Naive thymus-derived CD4-positive, alpha-beta T cell (primary cell): ENCODE results near the gene BCOR. TPM values are rescaled to one million over a fixed set of nuclear protein-coding genes. Genes with fewer than 3 reads are reported as not detected.

Source experiments
- ATAC-seq: fragments of 150-1000 bp; cut with Tn5 transposase; 2 replicates; pipeline ENCODE4 v1.10.0; 2021; ENCODE audit warnings: mild to moderate bottlenecking, moderate library complexity
- CTCF ChIA-PET: fragments of 350-600 bp; sonication (Branson Sonifier 250); formaldehyde crosslinking; loops from one replicate; lab custom pipeline; 2021; ENCODE audit warnings: antibody characterized with exemption; lab: Charles Lee
- POLR2A ChIA-PET: fragments of 350-600 bp; sonication (Branson Sonifier 250); formaldehyde crosslinking; loops from one replicate; lab custom pipeline; 2021; ENCODE audit warnings: antibody characterized with exemption, inconsistent platforms; lab: Charles Lee
- DNase-seq, 9 donors: peaks; one replicate each; pipeline versions ENCODE4 v3.0.0 to v3.0.0-alpha.2; 2020 to 2022; ENCODE audit warnings: mixed read lengths in 1 of 9
- H3K27ac ChIP-seq: one replicate; pipeline ENCODE4 v1.7.0; 2013; ENCODE audit warnings: mild to moderate bottlenecking, low read depth, low read length, moderate library complexity
- H3K27me3 ChIP-seq, 2 donors: one replicate each; pipeline ENCODE4 v1.7.0; 2013; ENCODE audit warnings: low read length in 2 of 2, mild to moderate bottlenecking in 2 of 2, moderate library complexity in 2 of 2; ENCODE audit not compliant: control insufficient read depth in 2 of 2, insufficient read depth in 2 of 2
- H3K36me3 ChIP-seq, 3 experiments: 1 replicate in 2 of 3; 2 replicates in 1 of 3; pipeline ENCODE4 v1.7.0; 2013; ENCODE audit warnings: low read length in 3 of 3, mild to moderate bottlenecking in 3 of 3, moderate library complexity in 1 of 3; ENCODE audit not compliant: insufficient read depth in 3 of 3, control insufficient read depth in 2 of 3
- H3K4me1 ChIP-seq, 2 donors: one replicate each; pipeline ENCODE4 v1.7.0; 2013; ENCODE audit warnings: low read length in 2 of 2, mild to moderate bottlenecking in 2 of 2, moderate library complexity in 1 of 2; ENCODE audit not compliant: control insufficient read depth in 2 of 2, insufficient read depth in 2 of 2
- H3K4me3 ChIP-seq: 2 replicates; pipeline ENCODE4 v1.7.0; 2013; ENCODE audit warnings: mild to moderate bottlenecking, low read length
- H3K9me3 ChIP-seq, 3 experiments: 1 replicate in 2 of 3; 2 replicates in 1 of 3; pipeline ENCODE4 v1.7.0; 2013; ENCODE audit warnings: low read length in 3 of 3; ENCODE audit not compliant: control insufficient read depth in 2 of 3
- H3K27ac Mint-ChIP-seq, 9 donors: one replicate each; pipeline ENCODE4 v1.8.0; 2020 to 2022; ENCODE audit warnings: mixed read lengths in 9 of 9, mild to moderate bottlenecking in 8 of 9, moderate library complexity in 5 of 9, inconsistent platforms in 2 of 9
- H3K27me3 Mint-ChIP-seq, 5 donors: one replicate each; pipeline ENCODE4 v1.8.0; 2021 to 2022; ENCODE audit warnings: mixed read lengths in 5 of 5, mild to moderate bottlenecking in 1 of 5
- H3K36me3 Mint-ChIP-seq, 5 donors: one replicate each; pipeline ENCODE4 v1.8.0; 2020 to 2022; ENCODE audit warnings: mixed read lengths in 5 of 5, mild to moderate bottlenecking in 3 of 5, inconsistent platforms in 1 of 5
- H3K4me1 Mint-ChIP-seq, 7 donors: one replicate each; pipeline ENCODE4 v1.8.0; 2020 to 2022; ENCODE audit warnings: mixed read lengths in 7 of 7, mild to moderate bottlenecking in 3 of 7, inconsistent platforms in 1 of 7
- H3K4me3 Mint-ChIP-seq, 10 donors: one replicate each; pipeline ENCODE4 v1.8.0; 2020 to 2022; ENCODE audit warnings: mild to moderate bottlenecking in 10 of 10, mixed read lengths in 10 of 10, moderate library complexity in 6 of 10, inconsistent platforms in 2 of 10
- H3K9me3 Mint-ChIP-seq, 11 donors: one replicate each; pipeline ENCODE4 v1.8.0; 2020 to 2022; ENCODE audit warnings: mixed read lengths in 11 of 11, mild to moderate bottlenecking in 4 of 11, inconsistent platforms in 1 of 11, moderate library complexity in 1 of 11
- intact Hi-C, 2 donors: fragments of 100-400 bp; cut with micrococcal nuclease; formaldehyde crosslinking; loops; one replicate each; pipeline ENCODE4 v1.15.1; 2023
- polyA plus RNA-seq, 2 donors: library from polyadenylated mRNA; unstranded; fragments of 300-500 nt; fragmentation: Illumina TruSeq; gene quantifications; one replicate each; pipeline ENCODE4 v1.2.3, GENCODE V29; 2021
- total RNA-seq, 6 experiments: library from RNA in 5 of 6; stranded (reverse) in 5 of 6; gene quantifications; 1 replicate in 5 of 6; 2 replicates in 1 of 6; pipeline ENCODE4 v1.2.3 and lab custom pipeline; 2021 to 2026

The BCOR gene
- total and polyA plus RNA-seq, 7 experiments from 2014 or later, result 3.8 to 55.2 (median 24.3) TPM

DNA sequence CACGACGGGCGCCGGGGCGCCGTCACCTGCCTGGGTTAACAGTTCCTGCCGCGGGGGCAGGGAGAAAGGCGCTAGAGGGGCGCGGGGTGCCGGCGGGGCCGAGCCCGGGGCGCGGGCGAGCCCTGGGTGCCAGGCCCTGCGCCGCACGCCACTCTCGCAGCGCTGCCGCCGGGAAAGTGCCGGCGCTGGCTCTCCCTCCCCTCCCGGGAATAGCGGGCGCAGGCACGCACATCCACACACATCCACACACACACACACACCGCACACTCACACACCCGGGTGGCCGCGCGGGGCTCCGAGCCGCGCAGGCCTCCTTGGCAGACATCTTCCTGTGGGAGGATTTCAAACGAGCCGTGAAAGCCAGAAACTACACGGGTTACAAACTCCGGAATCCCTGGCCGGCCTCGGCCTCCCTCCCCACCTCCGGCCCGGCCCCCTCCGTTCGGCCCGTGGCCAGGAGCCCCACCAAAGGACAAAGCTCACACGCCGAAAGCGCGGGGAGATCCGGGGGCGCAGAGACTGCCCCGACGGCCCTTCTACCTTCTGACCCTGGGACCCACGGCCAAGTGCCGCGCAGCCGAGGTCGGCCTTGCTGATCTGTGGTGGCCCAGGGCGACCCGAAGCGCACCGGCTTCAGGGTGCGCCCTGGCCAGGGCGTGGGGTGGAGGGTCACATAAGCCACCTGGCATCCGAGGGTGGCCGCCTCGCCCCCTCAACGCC, 92.3 kb downstream of the BCOR start:
- no peak overlapping the region for H3K27ac ChIP-seq
- H3K4me1 ChIP-seq, result peaks cover 0 to 6% of the 10 kb centered on the region in 2 donors
- Mint-ChIP-seq H3K9me3 (peaks cover 0 to 2% (median 0%) of the 10 kb centered on the region in 11 donors), H3K4me3 (peak overlapping the region; percentile 72 to 90 (median 83)), H3K4me1 (peaks cover 0 to 25% (median 18%) of the 10 kb centered on the region in 7 donors), H3K27ac (peak overlapping the region in 3 of 9 donors; percentile 53 to 74 (median 66)), H3K27me3 (peaks cover 15 to 46% (median 20%) of the 10 kb centered on the region in 5 donors), H3K36me3 (no peaks in the 10 kb centered on the region)
- CTCF ChIA-PET, result no interaction called here
- no peaks in the 10 kb centered on the region for H3K9me3 ChIP-seq
- H3K36me3 ChIP-seq, result no peaks in the 10 kb centered on the region
- peak overlapping the region; percentile 24 for H3K4me3 ChIP-seq
- ATAC-seq (peak; percentile 36), DNase-seq (peak in 1 of 9 donors; percentile 23)
- intact Hi-C loops, result loop anchor here in 1 of 2 donors (1.0 kb wide), 2 partner anchors 9 to 463 kb away; no protein-coding TSS in a partner anchor
- POLR2A ChIA-PET, result interaction anchor here (0.9 to 1.7 kb wide), 4 partner anchors 11 to 231 kb away, joined by 3 to 5 read pairs (median 4); no protein-coding TSS in a partner anchor
- H3K27me3 ChIP-seq, result no peaks in the 10 kb centered on the region

DNA sequence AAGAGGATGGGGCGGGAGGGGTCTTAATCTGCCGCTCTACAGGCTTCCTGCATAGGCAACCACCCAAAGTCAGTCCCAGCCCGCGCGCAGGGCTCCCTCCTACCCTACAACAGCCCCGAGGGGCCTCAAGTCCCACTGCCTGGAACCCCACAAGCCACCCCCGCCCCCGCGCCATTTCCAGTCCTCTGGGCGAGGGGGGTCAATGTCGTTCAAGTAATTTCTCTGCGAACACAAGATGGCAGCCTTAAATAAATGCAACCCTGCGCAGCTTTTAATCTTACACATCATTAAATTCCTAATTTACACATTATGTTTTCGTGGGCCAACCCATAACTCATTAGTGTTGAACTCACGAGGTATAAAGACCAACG, 92.9 kb downstream of the BCOR start:
- Mint-ChIP-seq H3K27ac (no peak overlapping the region), H3K9me3 (no peaks in the 10 kb centered on the region), H3K4me1 (peaks cover 0 to 20% (median 13%) of the 10 kb centered on the region in 7 donors), H3K36me3 (no peaks in the 10 kb centered on the region), H3K4me3 (peak overlapping the region in 9 of 10 donors; percentile 16 to 90 (median 76)), H3K27me3 (peaks cover 15 to 41% (median 20%) of the 10 kb centered on the region in 5 donors)
- Histone ChIP-seq H3K4me1 (peaks cover 0 to under 1% of the 10 kb centered on the region in 2 donors), H3K36me3 (no peaks in the 10 kb centered on the region), H3K27me3 (no peaks in the 10 kb centered on the region), H3K4me3 (no peak overlapping the region), H3K9me3 (no peaks in the 10 kb centered on the region), H3K27ac (no peak overlapping the region)
- ATAC-seq (peak; percentile 6), DNase-seq (no peak)
- intact Hi-C loops, result loop anchor here in 1 of 2 donors (1.0 kb wide), 1 partner anchor 463 kb away; no protein-coding TSS in a partner anchor
- ChIA-PET POLR2A (interaction anchor here (0.6 to 1.1 kb wide), 4 partner anchors 111 to 230 kb away, joined by 3 to 5 read pairs (median 4); no protein-coding TSS in a partner anchor), CTCF (no interaction called here)

DNA sequence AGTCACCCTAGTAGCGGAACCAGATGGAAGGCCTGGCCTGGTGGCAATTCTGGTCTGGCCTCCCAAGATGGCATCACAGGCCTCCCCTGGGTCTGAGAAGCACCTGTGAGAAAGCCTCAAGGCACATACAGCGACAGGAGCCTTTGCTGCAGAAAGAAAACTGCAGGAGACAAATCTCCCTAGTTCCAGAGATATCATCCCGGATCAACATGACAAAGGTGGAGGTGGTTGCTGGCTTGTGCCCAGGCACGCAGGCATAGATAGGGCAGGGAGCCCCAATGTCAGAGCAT, 93.6 kb downstream of the BCOR start:
- intact Hi-C loops, result no loop called here
- POLR2A ChIA-PET, result interaction anchor here (0.7 to 1.1 kb wide), 3 partner anchors 111 to 274 kb away, joined by 3 to 6 read pairs (median 4); no protein-coding TSS in a partner anchor
- no peak overlapping the region for H3K27ac ChIP-seq
- Mint-ChIP-seq H3K27me3 (peaks cover 15 to 39% (median 20%) of the 10 kb centered on the region in 5 donors), H3K9me3 (no peaks in the 10 kb centered on the region), H3K27ac (no peak overlapping the region), H3K36me3 (no peaks in the 10 kb centered on the region), H3K4me1 (peaks cover 0 to 16% (median 9%) of the 10 kb centered on the region in 7 donors), H3K4me3 (peak overlapping the region in 8 of 10 donors; percentile 16 to 89 (median 46))
- no peaks in the 10 kb centered on the region for H3K9me3 ChIP-seq
- CTCF ChIA-PET, result no interaction called here
- H3K36me3 ChIP-seq, result no peaks in the 10 kb centered on the region
- no peaks in the 10 kb centered on the region for H3K27me3 ChIP-seq
- no peak overlapping the region for H3K4me3 ChIP-seq
- ATAC-seq (no peak), DNase-seq (no peak)
- H3K4me1 ChIP-seq, result no peaks in the 10 kb centered on the region

DNA sequence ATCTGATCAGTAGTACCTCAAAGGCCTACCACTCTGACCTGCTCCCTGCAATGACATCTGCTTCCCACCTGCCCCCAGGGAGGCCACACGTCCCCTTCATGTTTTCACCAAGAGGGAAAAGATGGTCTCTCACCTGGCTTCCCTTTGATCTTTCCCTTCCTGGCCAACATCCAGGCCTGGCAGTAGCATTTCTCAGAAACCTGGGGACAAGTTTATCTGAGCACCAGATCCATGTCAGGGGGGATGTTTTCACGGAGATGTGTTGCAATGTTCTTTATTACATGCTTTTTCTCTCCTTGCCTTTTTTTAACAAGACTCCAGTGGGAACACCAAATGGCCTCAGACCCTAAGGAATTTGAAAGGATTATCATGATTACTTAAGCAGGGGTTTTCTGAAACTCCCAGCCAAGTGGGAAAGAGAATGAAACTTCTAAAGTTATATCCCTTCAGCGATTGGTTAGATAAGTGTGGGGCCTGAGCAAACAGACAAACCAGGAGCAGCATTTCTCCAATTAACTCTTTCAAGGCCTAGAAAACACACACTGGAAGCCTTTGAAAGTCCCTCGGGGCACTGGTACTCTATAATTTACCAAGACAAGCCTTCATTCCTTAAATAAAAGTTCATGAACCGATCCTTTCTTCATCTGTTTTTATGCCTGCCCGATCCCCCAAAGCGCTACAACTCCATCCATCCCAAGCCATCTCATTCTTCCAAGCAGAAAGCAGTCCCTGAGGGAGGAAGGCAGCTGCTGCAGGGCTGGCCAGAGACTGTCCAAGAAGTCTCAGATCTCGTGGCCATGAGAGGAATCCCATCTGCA, 94.1 kb downstream of the BCOR start:
- peaks cover 15 to 35% (median 20%) of the 10 kb centered on the region in 5 donors for H3K27me3 Mint-ChIP-seq
- intact Hi-C loops, result no loop called here
- Histone ChIP-seq H3K9me3 (no peaks in the 10 kb centered on the region), H3K27me3 (no peaks in the 10 kb centered on the region), H3K36me3 (no peaks in the 10 kb centered on the region), H3K27ac (no peak overlapping the region), H3K4me1 (no peaks in the 10 kb centered on the region), H3K4me3 (no peak overlapping the region)
- no peak overlapping the region for H3K27ac Mint-ChIP-seq
- ATAC-seq, result no peak
- DNase-seq, result no peak
- H3K36me3 Mint-ChIP-seq, result no peaks in the 10 kb centered on the region
- CTCF ChIA-PET, result no interaction called here
- no peaks in the 10 kb centered on the region for H3K9me3 Mint-ChIP-seq
- H3K4me1 Mint-ChIP-seq, result peaks cover 0 to 12% (median 6%) of the 10 kb centered on the region in 7 donors
- H3K4me3 Mint-ChIP-seq, result peak overlapping the region in 1 of 10 donors; percentile 89
- POLR2A ChIA-PET, result interaction anchor here (0.7 to 1.1 kb wide), 2 partner anchors 150 to 274 kb away, joined by 4 to 6 read pairs; no protein-coding TSS in a partner anchor

DNA sequence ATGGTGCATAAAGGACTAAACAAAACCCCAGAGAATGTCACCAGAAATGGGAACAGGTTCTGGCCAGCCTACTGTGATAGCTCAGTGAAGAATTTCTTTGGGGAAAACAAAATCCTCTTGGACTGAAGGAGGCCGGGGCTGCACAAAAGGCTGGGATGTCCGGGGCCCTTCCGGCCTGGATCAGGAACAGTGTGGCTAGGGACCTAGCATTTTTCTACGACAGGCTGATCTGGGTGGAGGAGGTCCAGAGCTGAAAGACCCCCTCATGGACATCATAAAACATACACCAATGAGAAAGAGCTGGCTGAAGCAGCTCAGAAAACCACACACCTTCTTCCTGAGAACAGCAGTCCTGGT, 94.7 kb downstream of the BCOR start:
- intact Hi-C loops, result no loop called here

More for the DNA sequence above, 94.7 kb downstream of the BCOR start:
- Histone ChIP-seq H3K27ac (no peak overlapping the region), H3K36me3 (no peaks in the 10 kb centered on the region), H3K4me3 (no peak overlapping the region), H3K27me3 (no peaks in the 10 kb centered on the region), H3K9me3 (no peaks in the 10 kb centered on the region), H3K4me1 (no peaks in the 10 kb centered on the region)
- no peak overlapping the region for H3K4me3 Mint-ChIP-seq
- no peaks in the 10 kb centered on the region for H3K9me3 Mint-ChIP-seq
- peaks cover 0 to 12% (median 6%) of the 10 kb centered on the region in 7 donors for H3K4me1 Mint-ChIP-seq
- DNase-seq (no peak), ATAC-seq (no peak)
- H3K27ac Mint-ChIP-seq, result no peak overlapping the region
- POLR2A ChIA-PET, result no interaction called here
- no peaks in the 10 kb centered on the region for H3K36me3 Mint-ChIP-seq
- CTCF ChIA-PET, result no interaction called here
- peaks cover 14 to 34% (median 20%) of the 10 kb centered on the region in 5 donors for H3K27me3 Mint-ChIP-seq
